COLO668 (cell line): ENCODE results near the gene NOC4L.

Experiments used
- DNase-seq: peaks from one replicate; lab custom pipeline; 2025; ENCODE audit not compliant: unreplicated experiment; lab: John Stamatoyannopoulos, UW

Gene NOC4L

DNA sequence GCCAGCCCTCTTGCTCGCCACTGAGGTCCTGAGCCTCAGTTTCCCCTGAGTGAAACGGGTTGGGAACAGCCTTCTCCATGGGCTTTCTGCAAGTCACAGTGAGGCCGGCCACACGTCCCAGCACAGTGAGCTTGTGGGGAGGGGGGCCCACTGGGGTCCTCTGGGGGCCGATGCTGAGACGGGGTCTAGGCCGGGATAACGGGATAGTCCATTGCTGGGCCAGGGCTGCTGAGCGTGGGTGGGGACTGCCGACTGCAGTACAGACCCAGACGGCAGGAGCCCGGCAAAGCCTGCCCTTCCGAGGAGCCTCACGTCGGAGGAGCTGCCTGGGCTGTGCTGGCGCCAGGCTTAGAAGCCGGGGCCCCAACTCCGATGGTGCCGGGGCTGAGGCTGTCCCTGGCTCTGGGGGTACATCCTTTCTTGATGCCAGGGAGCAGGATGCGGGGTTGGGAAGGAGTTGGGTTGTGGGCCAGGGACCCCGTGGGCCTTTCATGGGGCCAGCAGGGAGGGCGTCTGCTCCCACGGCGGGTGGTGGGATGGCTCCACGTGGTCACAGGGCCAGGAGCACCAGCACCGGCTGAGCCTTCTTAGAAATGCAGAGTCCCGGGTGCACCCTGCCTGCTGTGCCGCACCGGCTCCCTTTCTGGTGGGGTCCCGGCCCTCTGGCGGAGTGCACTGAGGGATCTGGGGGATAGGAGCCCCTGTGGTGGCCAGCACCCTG lies 24.2 kb downstream of the NOC4L start:
- no peak for DNase-seq

DNA sequence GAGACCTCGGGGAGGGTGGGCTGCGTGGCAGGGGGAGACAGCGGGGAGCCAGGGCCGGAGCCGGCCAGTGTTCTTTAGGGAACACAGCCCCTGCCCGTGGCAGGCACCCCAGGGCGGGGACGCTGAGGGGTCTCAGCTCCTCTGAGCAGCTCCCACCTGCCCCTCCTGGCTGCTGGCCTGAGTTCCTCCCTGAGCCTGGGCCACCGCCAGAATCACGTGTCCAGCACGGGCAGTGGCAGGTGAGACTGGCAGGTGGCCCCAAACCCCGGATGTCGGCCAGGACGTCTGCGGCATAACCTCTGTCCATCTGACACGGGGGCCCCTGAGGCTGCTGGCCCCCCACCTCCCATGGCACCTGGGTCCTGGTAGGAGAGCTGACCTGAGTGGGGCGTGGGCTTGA lies 25.1 kb downstream of the NOC4L start:
- peak; percentile 51 for DNase-seq

DNA sequence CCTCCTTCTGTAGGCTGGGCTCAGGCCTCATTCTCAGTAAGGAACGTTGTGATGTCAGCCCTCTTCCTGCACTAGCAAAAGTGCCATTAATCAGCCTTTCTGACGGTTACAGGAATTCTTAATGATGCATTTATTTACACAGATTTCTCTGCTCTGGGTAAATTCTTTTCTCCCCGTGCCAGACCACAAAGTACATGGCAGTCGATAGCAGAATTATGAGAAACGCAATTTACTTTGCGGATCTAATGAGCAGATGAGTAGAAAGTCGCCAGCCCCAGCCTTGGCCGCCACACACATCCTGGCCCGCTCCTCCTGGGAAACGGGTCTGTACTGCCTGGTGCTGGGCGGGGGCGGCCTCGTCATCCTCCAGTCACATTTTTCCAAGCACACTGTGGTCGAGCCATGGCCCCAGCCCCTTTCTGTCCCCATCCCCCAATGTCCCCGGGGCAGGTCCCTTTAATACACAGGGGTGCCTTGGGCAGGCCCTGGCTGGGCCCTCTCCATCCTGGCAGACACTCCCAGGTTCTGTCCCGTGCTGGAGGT lies 25.9 kb downstream of the NOC4L start:
- peak; percentile 10 for DNase-seq

DNA sequence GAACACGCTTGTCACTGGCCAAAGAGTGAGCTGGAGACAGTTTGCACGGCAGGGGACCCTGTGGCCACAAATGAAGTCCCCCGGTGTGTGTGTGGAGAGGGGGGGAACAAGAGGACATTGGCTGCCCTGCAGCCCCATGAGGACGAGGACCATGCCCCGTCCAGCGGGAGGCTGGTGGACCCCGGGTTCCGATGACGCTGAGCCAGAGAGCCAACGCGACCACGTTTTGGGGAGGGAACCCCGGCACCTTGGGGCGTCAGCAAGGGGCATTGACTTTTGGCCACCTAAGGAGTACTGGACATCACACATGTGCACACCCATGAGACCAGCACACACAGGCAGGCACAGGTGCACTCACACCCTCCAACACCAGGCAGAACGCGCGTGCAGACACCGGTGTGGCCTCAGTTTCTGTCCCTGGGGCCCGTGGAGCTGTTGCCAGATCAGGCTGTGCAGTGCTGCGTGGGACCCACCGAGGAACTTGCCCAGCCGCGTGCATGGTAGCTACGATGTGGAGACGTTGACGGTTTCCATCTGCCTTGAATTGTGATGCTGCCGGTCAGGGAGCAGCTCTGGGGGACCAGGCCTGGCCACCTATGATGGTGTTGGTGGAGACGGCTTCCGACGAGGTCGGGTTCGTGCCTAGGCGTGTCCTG lies 26.5 kb downstream of the NOC4L start:
- DNase-seq, result no peak

DNA sequence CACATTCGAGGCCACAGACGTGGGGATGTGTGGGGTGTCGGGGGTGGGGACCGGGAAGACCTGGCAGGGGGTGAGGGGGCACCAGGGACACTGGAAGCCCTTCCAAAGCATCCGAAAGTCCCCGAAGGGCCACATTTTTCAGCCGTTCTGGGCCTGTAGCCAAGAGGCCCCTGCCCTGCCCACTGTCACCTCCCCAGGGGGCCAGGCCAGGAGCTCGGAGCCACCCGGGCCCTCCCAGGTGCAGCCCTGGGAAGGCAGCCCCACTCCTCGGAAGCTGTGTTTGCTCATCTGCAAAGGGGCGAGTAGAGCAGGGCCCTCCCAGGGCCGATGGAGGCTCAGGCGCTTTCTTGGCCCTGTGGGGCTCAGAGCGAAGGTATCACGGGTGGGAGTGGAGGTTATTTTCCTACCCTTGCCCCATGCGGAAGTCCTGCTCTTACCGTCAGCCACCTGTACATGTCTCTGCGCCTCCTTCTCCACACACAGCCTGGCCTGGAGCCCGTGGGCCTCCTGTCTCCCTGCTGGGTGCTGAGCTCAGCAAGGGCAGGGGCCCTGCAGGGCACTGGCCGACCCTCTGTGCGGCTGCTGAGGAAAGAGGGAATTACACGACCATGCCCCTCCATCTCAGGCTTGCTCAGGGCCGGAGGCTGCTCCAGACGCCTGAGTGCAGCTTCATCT lies 27.2 kb downstream of the NOC4L start:
- DNase-seq, result peak; percentile 7

DNA sequence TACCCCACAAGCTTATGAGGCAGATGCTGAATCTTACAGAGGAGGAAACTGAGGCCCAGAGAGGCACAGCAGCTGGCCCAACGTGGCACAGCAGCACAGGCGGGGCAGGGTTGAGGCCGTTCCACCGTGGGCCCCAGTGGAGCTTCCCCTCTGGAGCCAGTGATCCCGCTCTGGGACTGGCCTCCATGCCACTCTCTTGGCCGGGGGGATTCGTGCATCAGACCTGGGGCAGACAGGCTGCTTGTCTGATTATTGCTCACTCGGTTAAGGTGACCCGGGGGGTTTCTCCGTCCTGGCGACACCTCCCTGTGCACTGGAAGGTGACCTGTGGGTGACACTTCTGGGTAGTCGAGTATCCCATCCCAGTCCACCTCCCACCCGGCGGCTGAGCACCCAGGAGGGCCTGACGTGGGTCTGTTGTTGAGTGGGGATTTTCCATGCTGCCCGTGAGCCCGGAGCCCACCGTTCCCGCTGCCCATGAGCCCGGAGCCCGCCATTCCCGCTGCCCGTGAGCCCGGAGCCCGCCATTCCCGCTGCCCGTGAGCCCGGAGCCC lies 27.8 kb downstream of the NOC4L start:
- DNase-seq, result no peak

DNA sequence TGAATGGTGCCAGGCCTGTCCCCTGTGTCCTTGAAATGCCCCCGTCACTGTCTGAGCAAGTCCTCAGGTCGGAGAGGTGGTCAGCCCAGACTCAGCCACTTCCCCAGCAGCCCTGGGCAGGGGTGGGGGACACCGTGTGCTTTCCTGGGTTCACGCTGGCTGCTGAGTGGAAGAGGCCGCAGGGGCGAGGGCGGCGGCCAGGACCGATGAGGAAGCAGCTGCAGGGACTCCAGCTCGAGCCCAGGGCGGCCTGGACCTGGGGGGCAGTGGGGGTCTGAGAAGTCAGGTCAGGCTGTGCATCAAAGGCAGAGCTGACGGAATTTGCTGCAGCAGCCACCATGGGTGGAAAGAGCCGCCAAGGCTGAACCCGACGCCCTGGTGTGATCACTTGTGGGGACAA lies 28.4 kb downstream of the NOC4L start:
- no peak for DNase-seq

DNA sequence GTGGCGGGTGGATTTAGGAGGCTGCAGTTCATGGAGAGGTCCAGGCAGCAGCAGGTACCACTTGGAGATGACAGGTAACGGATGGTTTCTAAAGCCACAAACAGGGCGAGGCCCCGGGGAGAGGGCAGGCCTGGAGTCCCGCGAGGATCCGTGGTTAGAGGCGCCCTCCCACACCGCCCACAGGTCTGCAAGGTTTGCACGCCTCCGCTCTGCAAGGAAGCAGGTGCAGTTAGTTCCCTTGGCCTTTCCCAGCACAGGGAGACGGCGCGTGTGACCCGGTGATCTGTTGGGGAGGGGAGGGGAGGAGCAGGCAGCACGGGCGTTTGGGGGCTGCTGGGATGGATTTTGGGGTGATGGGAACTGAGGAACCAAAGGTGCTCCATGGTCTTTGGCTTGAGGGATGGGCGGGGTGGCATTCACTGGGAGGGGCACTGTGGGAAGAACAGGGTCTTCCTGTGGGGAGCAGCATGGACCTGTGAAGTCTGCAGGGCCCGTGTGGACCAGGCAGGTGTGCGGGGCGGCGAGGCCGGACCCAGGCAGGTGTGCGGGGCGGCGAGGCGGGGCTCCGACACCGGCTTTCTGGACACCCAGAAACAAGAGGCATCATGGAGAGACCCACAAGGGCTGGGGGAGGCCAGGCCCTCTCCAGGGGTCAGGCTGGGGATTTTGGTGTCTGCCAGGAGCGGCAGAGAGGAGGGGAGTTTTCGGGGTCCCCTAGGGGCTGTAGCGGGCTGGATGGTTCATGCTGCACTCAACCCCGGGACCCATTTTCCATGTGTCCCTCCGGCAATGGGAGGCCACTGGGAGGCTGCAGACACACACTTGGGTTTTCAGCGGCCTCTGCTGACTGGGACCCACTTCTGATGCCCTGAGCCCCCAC lies 29.1 kb downstream of the NOC4L start:
- peak; percentile 12 for DNase-seq

DNA sequence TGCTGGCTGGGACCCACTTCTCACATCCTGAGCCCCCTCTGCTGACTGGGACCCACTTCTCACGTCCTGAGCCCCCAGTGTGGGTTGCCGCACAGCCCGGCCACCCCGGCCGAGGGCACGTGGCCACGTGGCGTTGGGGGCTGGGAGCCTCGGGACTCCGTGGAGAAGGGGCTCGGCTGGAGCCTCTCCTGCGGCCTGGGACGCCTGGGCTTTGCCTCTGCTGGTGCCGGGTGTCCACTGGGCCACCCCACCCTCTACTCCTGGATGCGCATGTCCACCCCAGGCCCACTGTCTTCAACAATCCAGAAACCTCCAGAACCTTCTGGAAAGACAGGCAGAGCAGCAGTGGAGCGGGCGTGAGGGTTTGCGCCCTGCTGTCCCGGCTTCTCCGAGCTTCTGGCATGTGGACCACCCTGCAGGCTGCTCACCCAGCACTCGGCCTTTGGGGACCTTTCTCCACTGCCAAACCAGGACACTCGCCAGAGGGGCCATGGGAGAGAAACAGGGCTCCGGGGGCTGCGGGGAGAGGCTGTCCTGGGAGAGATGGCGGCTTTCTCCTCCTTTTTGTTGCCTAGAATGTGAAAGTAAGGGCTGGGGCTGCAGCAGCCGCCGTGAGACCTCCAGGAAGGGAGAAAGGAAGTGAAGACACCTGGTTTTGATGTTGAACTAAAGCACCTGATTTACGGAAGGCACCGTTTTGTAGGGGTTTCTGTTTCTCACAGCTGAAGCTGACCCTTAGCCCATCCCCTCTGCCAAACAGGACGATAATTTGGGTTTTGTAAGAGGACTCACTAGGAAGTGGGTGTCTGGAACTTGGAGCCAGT lies 30.0 kb downstream of the NOC4L start:
- DNase-seq, result no peak

DNA sequence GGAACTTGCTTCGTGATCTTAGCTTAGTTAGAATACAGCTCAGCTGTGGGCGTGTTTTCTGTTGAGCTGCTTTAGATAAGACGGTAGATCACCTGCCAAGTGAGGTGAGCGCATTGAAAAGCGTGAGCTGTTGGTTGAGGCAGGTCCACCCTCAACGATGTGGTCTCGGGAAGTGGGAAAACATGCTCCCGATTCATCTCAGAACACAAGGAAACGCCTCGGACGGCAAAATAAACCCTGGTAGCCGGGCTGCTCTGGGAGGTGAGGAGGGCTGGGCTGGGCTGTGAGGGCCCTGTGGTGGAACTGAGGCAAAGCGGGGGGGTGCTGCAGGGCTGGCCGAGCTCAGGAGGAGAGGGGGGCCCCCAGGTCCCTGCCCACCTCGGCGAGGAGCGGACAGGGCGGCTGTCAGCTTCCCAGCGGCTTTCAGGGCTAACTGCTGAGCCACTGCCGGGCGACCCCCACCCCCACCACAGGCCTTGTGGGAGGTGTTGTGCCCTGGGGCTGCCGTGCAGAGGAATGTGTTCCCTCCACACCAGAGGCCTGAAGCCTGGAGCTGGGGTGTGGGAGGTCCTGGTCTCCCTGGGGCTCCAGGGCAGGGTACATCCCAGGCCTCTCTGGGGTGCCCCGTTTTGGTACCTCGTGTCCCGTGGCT lies 30.7 kb downstream of the NOC4L start:
- DNase-seq, result no peak

DNA sequence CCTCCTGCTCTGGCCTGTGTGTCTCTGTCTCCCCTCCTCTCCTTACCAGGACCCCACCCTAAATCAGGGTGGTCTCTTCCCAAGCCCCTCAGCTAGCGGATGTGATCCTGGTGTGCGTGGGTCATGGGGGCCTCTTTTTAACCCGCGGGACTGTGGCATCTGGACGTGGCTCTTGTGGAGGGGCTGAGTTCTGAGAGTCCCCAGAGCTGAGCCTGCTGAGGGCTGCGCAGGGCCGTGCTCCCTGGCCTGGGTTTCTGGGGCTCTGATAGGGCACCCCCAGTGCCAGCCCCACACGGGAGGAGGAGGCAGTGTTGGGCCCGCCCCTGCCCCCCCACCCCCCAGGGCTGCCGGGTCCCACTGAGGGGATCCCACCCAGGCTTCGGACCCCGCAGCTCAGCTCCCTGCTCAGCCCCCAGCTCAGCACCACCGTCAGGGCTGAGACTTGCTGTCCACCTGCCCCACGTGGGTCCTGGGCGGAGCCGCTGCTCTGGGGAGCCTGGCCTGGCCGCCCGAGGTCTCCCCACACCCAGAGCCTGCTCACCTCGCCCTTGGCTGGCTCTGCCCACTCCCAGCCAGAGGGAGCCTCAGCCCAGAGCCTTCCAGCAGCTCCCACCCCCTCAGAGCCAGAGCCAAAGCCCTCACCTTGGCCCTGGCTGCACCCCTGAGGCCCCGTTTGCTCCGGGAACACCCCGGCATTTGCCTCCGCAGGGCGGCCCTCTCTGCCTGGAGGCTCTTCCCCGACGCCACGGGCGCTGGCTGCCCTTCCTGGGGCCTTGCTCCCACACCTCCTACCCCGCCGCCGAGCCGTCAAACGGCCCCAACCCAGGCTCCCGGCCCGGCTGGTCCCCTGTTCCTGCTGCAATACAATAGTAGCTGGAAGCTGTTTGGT lies 31.5 kb downstream of the NOC4L start:
- no peak for DNase-seq

DNA sequence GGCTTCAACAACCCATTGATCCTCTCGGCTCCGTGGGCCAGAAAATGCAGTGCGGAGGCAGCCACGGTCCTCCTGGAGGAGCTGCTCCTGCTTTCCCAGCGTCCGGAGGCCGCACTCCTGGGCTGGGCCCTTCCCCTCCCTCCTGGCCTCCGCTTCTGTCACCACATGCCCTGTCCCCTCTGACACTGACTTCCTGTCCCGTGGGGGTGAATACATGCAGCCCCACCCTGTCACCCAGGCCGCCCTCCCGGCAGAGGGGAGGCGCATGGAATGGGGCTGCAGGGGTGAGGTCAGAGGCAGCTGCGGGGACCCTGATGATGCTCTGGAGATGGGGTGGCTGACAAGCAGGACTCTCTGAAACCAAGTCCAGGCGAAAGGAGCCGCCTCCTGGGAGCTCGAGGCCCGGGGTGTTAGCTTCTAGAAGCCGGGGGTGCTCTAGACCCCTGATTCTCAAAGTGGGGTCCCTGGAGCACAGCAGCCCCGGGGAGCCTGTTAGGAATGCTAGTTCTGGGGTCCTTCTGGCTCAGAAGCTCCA lies 32.2 kb downstream of the NOC4L start:
- no peak for DNase-seq

DNA sequence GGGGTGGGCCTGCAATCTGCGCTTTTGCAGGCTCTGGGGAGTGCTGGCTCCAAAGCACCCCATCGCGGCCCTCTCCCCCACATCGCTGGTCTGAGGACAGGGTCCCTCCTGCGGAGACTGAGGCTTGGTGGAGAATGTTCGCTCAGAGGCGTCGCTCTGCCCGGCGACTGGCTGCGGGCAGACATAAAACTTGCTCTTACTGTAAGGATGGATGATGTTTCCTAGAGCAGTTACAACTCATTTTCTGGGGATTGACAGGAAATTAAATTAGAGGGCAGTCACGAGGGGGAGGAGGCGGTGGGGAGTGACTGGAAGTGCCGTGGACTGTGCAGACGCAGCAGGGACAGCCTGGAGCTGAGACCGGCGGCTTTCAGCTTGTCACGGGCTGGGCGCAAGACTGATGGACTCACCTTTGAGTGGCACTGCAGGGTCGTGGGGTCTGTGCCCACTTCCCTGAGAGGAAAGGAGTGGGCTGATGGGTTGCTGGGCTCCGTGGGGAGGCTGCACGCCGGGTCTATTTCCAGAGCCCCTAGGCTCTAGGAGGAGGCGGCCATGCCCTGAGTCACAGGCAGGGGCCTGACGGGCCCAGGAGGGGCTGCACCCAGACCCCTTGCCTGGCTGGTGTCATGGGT lies 32.8 kb downstream of the NOC4L start:
- DNase-seq, result no peak

DNA sequence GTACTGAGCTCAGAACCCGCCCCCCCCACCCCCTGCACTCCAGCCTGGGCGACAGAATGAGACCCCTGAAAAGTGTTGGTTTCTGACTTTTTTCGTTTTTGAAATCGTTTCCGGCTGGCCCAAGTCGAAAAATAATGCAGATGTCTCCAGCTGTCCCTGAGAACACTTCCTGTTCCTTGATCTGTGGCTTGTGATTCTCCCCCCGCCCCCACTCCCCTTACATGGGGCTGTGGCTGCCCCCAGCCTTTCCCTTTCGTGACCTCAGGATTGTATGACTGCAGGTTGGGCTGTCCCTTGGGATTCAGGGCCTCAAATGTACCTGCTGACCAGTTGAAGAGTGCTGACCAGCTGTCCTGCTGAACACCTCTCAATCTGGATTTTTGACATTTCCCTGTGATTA lies 34.1 kb downstream of the NOC4L start:
- no peak for DNase-seq

DNA sequence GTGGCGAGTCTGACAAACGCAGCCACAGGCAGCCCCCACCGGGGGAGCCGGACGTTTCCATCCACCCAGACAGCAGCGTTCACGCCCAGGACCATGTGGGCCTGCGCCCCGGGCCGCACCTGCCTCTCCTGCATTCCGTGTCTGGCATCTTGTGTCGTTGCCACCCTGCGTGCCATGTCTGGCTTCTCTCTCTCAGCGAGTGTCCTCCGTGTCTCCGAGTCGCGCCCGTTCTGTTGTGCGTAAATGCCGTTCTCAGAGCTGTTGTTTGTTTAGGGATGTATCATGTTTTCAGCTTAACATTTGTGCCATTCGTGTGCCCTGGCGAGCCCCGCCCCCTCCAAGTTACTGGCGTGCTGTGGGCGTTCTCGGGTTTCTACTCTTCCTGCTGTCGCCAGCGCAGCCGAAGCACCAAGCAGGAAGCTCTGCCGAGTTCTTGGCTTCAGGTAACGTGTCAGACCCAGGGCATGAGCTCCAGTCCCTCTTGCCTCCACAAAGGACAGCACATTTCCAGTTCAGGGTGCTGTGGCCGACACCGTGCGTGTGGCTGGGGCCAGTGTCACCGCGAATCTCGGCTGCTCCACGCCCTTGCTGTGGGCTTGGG lies 34.6 kb downstream of the NOC4L start:
- peak; percentile 63 for DNase-seq

DNA sequence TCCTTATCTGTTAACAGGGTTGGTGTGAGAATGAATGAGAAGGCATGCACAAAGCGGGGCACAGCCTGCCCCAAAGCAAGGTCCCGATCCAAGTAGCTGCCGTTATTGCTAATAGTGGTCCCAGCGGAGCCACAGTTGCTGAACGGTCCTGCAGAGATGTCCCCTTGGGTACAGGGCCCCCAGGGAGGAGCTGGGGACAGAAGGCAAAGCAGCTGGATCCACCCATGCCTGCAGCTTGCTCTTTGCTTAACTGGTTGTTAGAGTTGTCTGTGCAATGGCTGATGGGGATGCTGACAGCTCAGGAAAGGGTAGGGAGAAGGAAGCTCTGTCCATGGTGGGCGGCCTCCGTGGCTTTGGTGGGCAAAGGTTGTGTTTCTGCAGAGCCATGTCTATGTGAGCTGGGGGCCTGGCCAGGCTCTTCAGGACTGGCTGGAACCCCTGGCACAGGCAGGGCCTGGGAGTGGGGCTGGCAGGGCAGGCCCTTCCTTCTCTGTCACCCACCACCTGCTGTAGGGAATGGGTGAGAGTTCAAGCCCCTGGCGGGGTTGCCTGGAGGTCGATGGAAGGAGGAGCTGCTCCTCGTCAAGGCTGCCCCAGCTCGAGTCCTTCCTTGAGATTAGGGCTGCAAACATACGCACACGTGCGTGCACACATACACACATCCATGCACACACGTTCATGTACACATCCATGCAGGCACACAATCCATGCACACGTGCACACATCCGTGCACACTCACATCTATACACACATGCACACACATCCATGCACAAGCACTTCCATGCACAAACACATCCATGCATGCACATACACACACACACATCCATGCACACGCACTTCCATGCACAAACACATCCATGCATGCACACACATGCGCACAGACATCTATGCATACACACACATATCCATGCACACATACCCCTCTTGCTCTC lies 35.4 kb downstream of the NOC4L start:
- no peak for DNase-seq
